ENCODE measurements around the gene LIN54.
"Not testable (repeated sequence)": the region's sequence is repeated elsewhere in the genome, so short reads cannot be mapped to it uniquely, and the experiment has no call there.

LIN54 gene

DNA sequence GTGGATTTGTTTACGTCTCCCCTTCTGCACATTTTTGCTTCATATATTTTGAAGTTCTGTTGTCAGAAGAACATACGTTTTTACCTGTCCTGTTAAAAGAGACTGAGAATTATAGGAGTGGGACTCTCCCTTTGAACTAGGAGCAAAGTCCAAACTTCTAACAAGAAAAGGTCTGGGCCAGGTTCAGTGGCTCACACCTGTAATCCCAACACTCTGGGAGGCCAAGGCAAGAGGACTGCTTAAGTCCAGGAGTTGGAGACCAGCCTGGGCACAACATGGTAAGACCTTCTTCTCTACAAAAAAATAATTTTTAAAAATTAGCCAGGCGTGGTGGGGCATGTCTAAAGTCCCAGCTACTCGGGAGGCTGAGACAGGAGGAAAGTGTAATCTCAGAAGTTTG, 15.8 kb downstream of the LIN54 start:
- Mint-ChIP-seq H3K4me1 (peaks cover 7 to 10% of the 10 kb centered on the region in 2 donors), H3K27me3 (no peaks in the 10 kb centered on the region), H3K9me3 (no peaks in the 10 kb centered on the region), H3K4me3 (no peak overlapping the region), H3K27ac (no peak overlapping the region), H3K36me3 (peaks cover 6 to 7% of the 10 kb centered on the region in 2 donors)
- no peak for DNase-seq
- no peak for ATAC-seq (replicated peaks)

DNA sequence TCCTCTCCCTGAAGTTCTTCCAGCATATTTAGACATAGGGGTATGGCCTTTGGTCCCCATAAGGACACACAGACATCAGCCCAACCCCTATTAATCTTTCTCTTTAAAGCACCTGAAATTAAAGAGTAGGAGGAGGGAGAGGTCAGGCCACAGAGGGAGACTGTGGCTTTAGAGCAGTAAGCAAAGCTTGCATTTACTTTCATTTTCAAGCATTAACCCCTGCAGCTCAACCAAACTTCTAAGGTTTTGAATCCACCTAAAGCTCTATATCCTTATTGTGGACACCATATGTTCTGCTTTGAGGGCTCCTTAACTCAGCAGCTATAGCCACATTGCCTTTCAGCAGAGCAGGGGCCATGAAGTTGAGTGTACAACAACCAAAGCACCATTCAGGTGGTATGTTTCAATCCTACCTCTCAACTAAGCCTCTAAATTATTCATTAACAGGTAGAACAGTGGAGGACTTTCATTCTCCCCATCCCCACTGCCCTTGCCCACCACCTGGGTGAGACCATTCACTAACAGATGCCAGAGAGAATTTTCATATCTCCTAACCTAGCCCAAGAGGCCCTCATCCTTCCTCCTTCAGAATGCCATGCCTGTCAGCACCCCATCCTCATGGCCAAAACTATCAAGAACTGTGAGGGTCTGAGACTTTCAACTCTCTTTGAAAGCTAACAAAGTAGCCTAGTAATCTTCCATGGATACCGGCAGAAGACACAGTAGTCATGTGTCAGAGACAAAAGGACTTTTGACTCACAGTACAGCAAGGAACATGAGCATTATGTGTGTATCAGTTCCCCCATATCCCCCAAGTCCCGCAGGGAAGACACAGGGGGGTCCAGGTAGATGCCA, 20.8 kb downstream of the LIN54 start:
- Mint-ChIP-seq H3K27ac (peak overlapping the region; percentile 65), H3K9me3 (no peaks in the 10 kb centered on the region), H3K27me3 (no peaks in the 10 kb centered on the region), H3K4me1 (peaks cover 12 to 17% of the 10 kb centered on the region in 2 donors), H3K36me3 (peaks cover 2 to 7% of the 10 kb centered on the region in 2 donors), H3K4me3 (peak overlapping the region; percentile 23 to 69)
- no peak for DNase-seq
- ATAC-seq (replicated peaks), result peak; percentile 63 to 72

GRCh38 chr4:82988323-82988832, 22.2 kb downstream of the LIN54 start:
- no peaks in the 10 kb centered on the region for H3K9me3 Mint-ChIP-seq
- no peak overlapping the region for H3K27ac Mint-ChIP-seq
- DNase-seq (no peak), ATAC-seq (replicated peaks) (no peak)
- H3K36me3 Mint-ChIP-seq, result peaks cover 6 to 14% of the 10 kb centered on the region in 2 donors
- no peaks in the 10 kb centered on the region for H3K27me3 Mint-ChIP-seq
- H3K4me1 Mint-ChIP-seq, result peaks cover 12 to 21% of the 10 kb centered on the region in 2 donors
- H3K4me3 Mint-ChIP-seq, result no peak overlapping the region

DNA sequence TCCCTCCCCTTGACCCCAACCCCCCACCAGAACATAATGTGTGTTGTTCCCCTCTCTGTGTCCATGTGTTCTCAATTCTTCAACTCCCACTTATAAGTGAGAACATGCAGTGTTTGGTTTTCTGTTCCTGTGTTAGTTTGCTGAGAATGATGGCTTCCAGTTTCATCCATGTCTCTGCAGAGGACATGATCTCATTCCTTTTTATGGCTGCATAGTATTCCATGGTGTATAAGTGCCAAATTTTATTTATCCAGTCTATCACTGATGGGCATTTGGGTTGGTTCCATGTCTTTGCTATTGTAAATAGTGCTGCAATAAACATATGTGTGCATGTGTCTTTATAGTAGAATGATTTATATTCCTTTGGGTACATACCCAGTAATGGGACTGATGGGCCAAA, 23.1 kb downstream of the LIN54 start:
- DNase-seq; H3K27me3 Mint-ChIP-seq; H3K4me3 Mint-ChIP-seq; H3K9me3 Mint-ChIP-seq; ATAC-seq (replicated peaks); H3K27ac Mint-ChIP-seq: not testable (repeated sequence)
- H3K36me3 Mint-ChIP-seq, result peaks cover 7 to 14% of the 10 kb centered on the region in 2 donors
- H3K4me1 Mint-ChIP-seq, result peaks cover 12 to 21% of the 10 kb centered on the region in 2 donors

DNA sequence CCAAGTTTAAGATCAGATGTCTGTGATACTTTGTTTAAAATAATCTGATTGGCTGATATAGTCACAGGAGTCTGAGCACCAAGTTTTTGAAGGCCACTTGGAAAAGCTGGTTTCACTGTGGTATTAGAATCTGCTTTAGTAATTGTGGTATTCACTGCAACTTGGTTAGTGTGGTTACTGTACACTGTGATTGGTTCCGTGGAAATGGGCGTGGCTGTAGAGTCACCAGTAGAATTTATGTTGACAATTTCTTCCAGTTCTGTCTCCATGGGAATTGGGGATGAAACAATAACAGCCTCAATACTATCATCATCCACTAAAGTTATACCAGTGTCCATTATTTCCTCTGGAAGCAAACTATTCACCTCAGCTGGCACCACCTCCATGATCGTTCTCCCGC, 26.2 kb downstream of the LIN54 start:
- ATAC-seq (replicated peaks), result no peak
- Mint-ChIP-seq H3K4me3 (no peak overlapping the region), H3K9me3 (no peaks in the 10 kb centered on the region), H3K27ac (no peak overlapping the region), H3K4me1 (peaks cover 6 to 13% of the 10 kb centered on the region in 2 donors), H3K36me3 (peaks cover 8 to 13% of the 10 kb centered on the region in 2 donors), H3K27me3 (no peaks in the 10 kb centered on the region)
- DNase-seq, result no peak

DNA sequence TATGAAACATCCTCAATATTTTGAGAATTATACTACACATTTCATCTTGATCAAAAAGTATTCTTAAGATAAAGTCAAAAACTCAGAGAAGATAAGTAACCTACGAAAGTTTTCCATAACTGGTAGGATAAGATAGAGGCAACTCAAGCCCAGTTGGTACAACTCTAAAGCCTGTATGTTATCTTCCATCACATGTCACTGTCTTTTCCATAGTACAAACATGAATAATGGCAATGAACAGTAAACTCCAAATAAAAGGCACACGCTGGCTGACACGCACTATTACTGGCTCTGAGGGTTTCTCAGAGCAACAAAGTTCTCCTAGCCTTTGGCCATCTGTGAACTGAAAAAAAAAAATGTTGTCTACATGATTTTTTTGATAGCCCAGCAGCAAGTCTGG, 27.2 kb downstream of the LIN54 start:
- no peak for ATAC-seq (replicated peaks)
- Mint-ChIP-seq H3K4me1 (peaks cover 2 to 5% of the 10 kb centered on the region in 2 donors), H3K9me3 (no peaks in the 10 kb centered on the region), H3K4me3 (no peak overlapping the region), H3K36me3 (peaks cover 8 to 9% of the 10 kb centered on the region in 2 donors), H3K27ac (no peak overlapping the region), H3K27me3 (no peaks in the 10 kb centered on the region)
- no peak for DNase-seq

- no peaks in the 10 kb centered on the region for H3K9me3 Mint-ChIP-seq
- no peak overlapping the region for H3K27ac Mint-ChIP-seq
- H3K36me3 Mint-ChIP-seq, result peaks cover 16 to 17% of the 10 kb centered on the region in 2 donors
- H3K4me1 Mint-ChIP-seq, result peaks cover 0 to 5% of the 10 kb centered on the region in 2 donors
- DNase-seq, result no peak
- no peak for ATAC-seq (replicated peaks)
- H3K27me3 Mint-ChIP-seq, result no peaks in the 10 kb centered on the region
- H3K4me3 Mint-ChIP-seq, result no peak overlapping the region
Observed at GRCh38 chr4:82981138-82981537, 29.5 kb downstream of the LIN54 start.

GRCh38 chr4:82975792-82976191, 34.8 kb downstream of the LIN54 start:
- Mint-ChIP-seq H3K27me3 (no peaks in the 10 kb centered on the region), H3K36me3 (peaks cover 22 to 35% of the 10 kb centered on the region in 2 donors), H3K27ac (no peak overlapping the region), H3K4me1 (no peaks in the 10 kb centered on the region), H3K4me3 (no peak overlapping the region), H3K9me3 (no peaks in the 10 kb centered on the region)
- ATAC-seq (replicated peaks), result no peak
- DNase-seq, result no peak

DNA sequence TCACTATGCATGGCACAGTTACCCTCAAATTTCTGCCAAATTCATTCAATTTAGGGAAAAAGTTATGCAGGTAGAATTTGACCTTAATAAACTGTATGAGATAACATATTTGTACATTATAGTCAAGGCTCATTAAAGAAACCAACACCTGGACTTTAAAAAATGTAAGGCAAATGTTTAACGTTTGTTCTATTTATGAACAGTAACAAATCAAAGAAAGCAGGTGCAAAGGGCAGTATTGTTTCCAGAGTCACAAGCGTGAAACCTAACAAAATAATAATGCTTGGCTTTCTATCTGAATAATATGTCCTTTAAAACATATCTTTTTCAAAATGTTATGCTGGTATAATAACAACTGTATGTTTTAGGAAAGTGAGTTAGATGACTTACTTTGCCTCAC, 41.2 kb downstream of the LIN54 start:
- DNase-seq, result no peak
- ATAC-seq (replicated peaks), result no peak
- Mint-ChIP-seq H3K4me3 (no peak overlapping the region), H3K27me3 (no peaks in the 10 kb centered on the region), H3K36me3 (peaks cover 41 to 42% of the 10 kb centered on the region in 2 donors), H3K9me3 (no peaks in the 10 kb centered on the region), H3K27ac (no peak overlapping the region), H3K4me1 (no peaks in the 10 kb centered on the region)

DNA sequence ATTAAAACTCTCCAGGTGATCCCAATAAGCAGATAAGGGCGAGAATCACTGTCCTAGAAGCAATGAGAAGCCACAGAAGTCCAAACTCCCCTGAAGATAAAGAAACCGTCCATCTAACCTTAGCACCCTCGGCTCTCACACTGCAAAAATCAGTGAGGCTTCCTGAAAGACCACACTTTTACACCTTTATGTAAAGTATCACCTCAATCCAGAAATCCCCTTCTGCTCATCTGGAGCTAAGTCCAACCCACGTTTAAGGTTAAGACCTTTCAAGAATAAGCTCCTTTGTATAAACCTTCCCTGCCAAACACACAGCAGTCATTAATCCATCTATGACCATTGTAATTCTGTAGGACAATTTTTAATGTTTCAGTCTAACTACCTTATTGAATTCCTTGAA, 41.7 kb downstream of the LIN54 start:
- no peak for ATAC-seq (replicated peaks)
- DNase-seq, result no peak
- peaks cover 42% of the 10 kb centered on the region in 2 donors for H3K36me3 Mint-ChIP-seq
- no peaks in the 10 kb centered on the region for H3K4me1 Mint-ChIP-seq
- peaks cover 0 to 2% of the 10 kb centered on the region in 2 donors for H3K9me3 Mint-ChIP-seq
- H3K27me3 Mint-ChIP-seq, result no peaks in the 10 kb centered on the region
- H3K27ac Mint-ChIP-seq, result no peak overlapping the region
- H3K4me3 Mint-ChIP-seq, result no peak overlapping the region

- no peak overlapping the region for H3K4me3 Mint-ChIP-seq
- H3K4me1 Mint-ChIP-seq, result no peaks in the 10 kb centered on the region
- H3K36me3 Mint-ChIP-seq, result peaks cover 50 to 51% of the 10 kb centered on the region in 2 donors
- H3K27me3 Mint-ChIP-seq, result no peaks in the 10 kb centered on the region
- H3K27ac Mint-ChIP-seq, result no peak overlapping the region
- no peak for ATAC-seq (replicated peaks)
- H3K9me3 Mint-ChIP-seq, result peaks cover 0 to 2% of the 10 kb centered on the region in 2 donors
- DNase-seq, result no peak
Observed at GRCh38 chr4:82965763-82966162, 44.9 kb downstream of the LIN54 start.

- Mint-ChIP-seq H3K36me3 (peaks cover 20 to 35% of the 10 kb centered on the region in 2 donors), H3K27me3 (no peaks in the 10 kb centered on the region), H3K4me3 (no peak overlapping the region), H3K9me3 (no peaks in the 10 kb centered on the region), H3K4me1 (peaks cover 4 to 12% of the 10 kb centered on the region in 2 donors), H3K27ac (no peak overlapping the region)
- ATAC-seq (replicated peaks) (no peak), DNase-seq (no peak)
Observed at GRCh38 chr4:82957045-82957444, 53.6 kb downstream of the LIN54 start.

DNA sequence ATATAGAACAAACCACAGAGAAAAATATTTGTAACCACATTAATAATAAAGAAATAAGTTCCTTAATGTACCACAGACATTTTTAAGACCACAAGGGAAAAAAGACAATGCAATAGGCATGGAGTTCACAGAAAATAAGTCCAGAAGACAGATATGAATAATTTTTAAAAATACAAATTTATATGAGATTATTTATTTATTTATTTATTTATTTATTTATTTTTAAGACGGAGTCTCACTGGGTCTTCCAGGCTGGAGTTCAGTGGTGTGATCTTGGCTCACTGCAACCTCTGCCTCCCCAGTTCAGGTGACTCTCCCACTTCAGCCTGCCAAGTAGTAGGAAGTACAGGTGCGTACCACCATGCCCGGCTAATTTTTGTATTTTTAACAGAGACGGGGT, 56.4 kb downstream of the LIN54 start:
- no peak overlapping the region for H3K27ac Mint-ChIP-seq
- peaks cover 4 to 12% of the 10 kb centered on the region in 2 donors for H3K4me1 Mint-ChIP-seq

GRCh38 chr4:82951196-82951595, 59.4 kb downstream of the LIN54 start:
- no peak for ATAC-seq (replicated peaks)
- Mint-ChIP-seq H3K9me3 (no peaks in the 10 kb centered on the region), H3K4me3 (no peak overlapping the region), H3K27ac (no peak overlapping the region), H3K36me3 (peaks cover 6 to 21% of the 10 kb centered on the region in 2 donors), H3K27me3 (no peaks in the 10 kb centered on the region), H3K4me1 (no peaks in the 10 kb centered on the region)
- no peak for DNase-seq

More for the DNA sequence above, 56.4 kb downstream of the LIN54 start:
- Mint-ChIP-seq H3K36me3 (peaks cover 17 to 32% of the 10 kb centered on the region in 2 donors), H3K4me3 (no peak overlapping the region), H3K27me3 (no peaks in the 10 kb centered on the region), H3K9me3 (no peaks in the 10 kb centered on the region)
- ATAC-seq (replicated peaks), result no peak
- DNase-seq, result no peak

GRCh38 chr4:82948647-82949204, 61.9 kb downstream of the LIN54 start:
- ATAC-seq (replicated peaks), result no peak
- Mint-ChIP-seq H3K9me3 (no peaks in the 10 kb centered on the region), H3K4me1 (peaks cover 0 to 1% of the 10 kb centered on the region in 2 donors)

More at GRCh38 chr4:82948647-82949204, 61.9 kb downstream of the LIN54 start:
- Mint-ChIP-seq H3K4me3 (no peak overlapping the region), H3K36me3 (peaks cover 8 to 19% of the 10 kb centered on the region in 2 donors), H3K27me3 (no peaks in the 10 kb centered on the region), H3K27ac (no peak overlapping the region)
- no peak for DNase-seq

Measured in stimulated activated naive B cell treated with anti-CD40 and anti-IgM and Interleukin-4, amounts not matched to agents 10 μg/mL and 1 μg/mL and 100 μg/mL, for 72 hours (primary cell).